HepG2 (cell line): Measurements from ENCODE around the gene EFEMP2. TPM values are rescaled to one million over a fixed set of nuclear protein-coding genes. Genes with fewer than 3 reads are reported as not detected.

ENCODE experiments used
- EED ChIP-seq: sonication (generic); formaldehyde crosslinking; IDR thresholded peaks from 2 replicates; pipeline ENCODE4 v1.5.0; 2020; ENCODE audit warnings: mild to moderate bottlenecking, missing genetic modification reagents
- EP300 ChIP-seq, 3 experiments: sonication (generic) in 1 of 3; formaldehyde crosslinking in 1 of 3; IDR thresholded peaks; 2 replicates each; pipeline versions ENCODE4 v1.5.1 to v1.6.1; 2011 to 2020; ENCODE audit warnings: low read depth in 2 of 3, low read length in 2 of 3, borderline replicate concordance in 1 of 3, improper control_type of control experiment in 1 of 3, mild to moderate bottlenecking in 1 of 3, missing genetic modification reagents in 1 of 3, moderate library complexity in 1 of 3
- HIC2 ChIP-seq: sonication (generic); formaldehyde crosslinking; IDR thresholded peaks from 2 replicates; pipeline ENCODE4 v1.9.0; 2022; ENCODE audit warnings: low read depth, missing genetic modification reagents
- JUNB ChIP-seq: sonication (generic); formaldehyde crosslinking; IDR thresholded peaks from 2 replicates; pipeline ENCODE4 v1.8.0; 2022; ENCODE audit warnings: missing genetic modification reagents, mild to moderate bottlenecking, borderline replicate concordance
- RFX5 ChIP-seq: IDR thresholded peaks from 2 replicates; pipeline ENCODE4 v1.6.1; 2011; ENCODE audit warnings: low read depth, low read length, improper control_type of control experiment
- RFXAP ChIP-seq: sonication (generic); formaldehyde crosslinking; IDR thresholded peaks from 2 replicates; pipeline ENCODE4 v1.4.0; 2020; ENCODE audit warnings: missing genetic modification reagents, borderline replicate concordance
- SP140L ChIP-seq: sonication (generic); formaldehyde crosslinking; IDR thresholded peaks from 2 replicates; pipeline ENCODE4 v1.4.0; 2020; ENCODE audit warnings: missing genetic modification reagents, borderline replicate concordance
- TEAD2 ChIP-seq: sonication (generic); formaldehyde crosslinking; IDR thresholded peaks from 2 replicates; pipeline ENCODE4 v1.9.0; 2021; ENCODE audit warnings: missing genetic modification reagents
- ZBED4 ChIP-seq: sonication (generic); formaldehyde crosslinking; IDR thresholded peaks from 2 replicates; pipeline ENCODE4 v1.4.0; 2020; ENCODE audit warnings: missing genetic modification reagents, borderline replicate concordance
- ZBTB10 ChIP-seq: sonication (generic); formaldehyde crosslinking; IDR thresholded peaks from 2 replicates; pipeline ENCODE4 v1.4.0; 2020; ENCODE audit warnings: missing genetic modification reagents, borderline replicate concordance
- ZFY ChIP-seq: sonication (generic); formaldehyde crosslinking; IDR thresholded peaks from 2 replicates; pipeline ENCODE4 v1.4.0; 2020; ENCODE audit warnings: missing genetic modification reagents
- ZNF335 ChIP-seq: sonication (generic); formaldehyde crosslinking; IDR thresholded peaks from 2 replicates; pipeline ENCODE4 v1.4.0; 2020; ENCODE audit warnings: missing genetic modification reagents
- ZNF343 ChIP-seq: sonication (generic); formaldehyde crosslinking; IDR thresholded peaks from 2 replicates; pipeline ENCODE4 v1.4.0; 2020; ENCODE audit warnings: mild to moderate bottlenecking, missing genetic modification reagents
- ZNF362 ChIP-seq: sonication (generic); formaldehyde crosslinking; IDR thresholded peaks from 2 replicates; pipeline ENCODE4 v1.4.0; 2020; ENCODE audit warnings: missing genetic modification reagents, mild to moderate bottlenecking, borderline replicate concordance
- ZNF670 ChIP-seq: sonication (generic); formaldehyde crosslinking; IDR thresholded peaks from 2 replicates; pipeline ENCODE4 v1.8.0; 2022; ENCODE audit warnings: mild to moderate bottlenecking, missing genetic modification reagents, borderline replicate concordance
- polyA plus RNA-seq, 8 experiments: library from polyadenylated mRNA; depleted of rRNA in 3 of 8; stranded (reverse) in 7 of 8; unstranded in 1 of 8; fragments of >200 nt; fragmentation: Illumina TruSeq in 4 of 8; extraction: Trizol in 4 of 8; gene quantifications; 2 replicates each; pipeline versions ENCODE4 v1.2.1 to v1.2.3, GENCODE V29; 2011 to 2016; ENCODE audit warnings: low read depth in 4 of 8, missing spikeins in 1 of 8, mixed read lengths in 1 of 8; ENCODE audit not compliant: insufficient read depth in 1 of 8
- total RNA-seq, 5 experiments: library from RNA; depleted of rRNA; stranded (reverse); fragments of >200 nt; fragmentation: Illumina TruSeq; extraction: Trizol; gene quantifications; 2 replicates each; pipeline ENCODE4 v1.2.3, GENCODE V29; 2016; ENCODE audit warnings: low read depth in 1 of 5

Gene EFEMP2
- total and polyA plus RNA-seq, 2 of the 13 experiments (the other 11 are each of a cell fraction or from before 2014, with no cell fraction given) = 7.4 to 29.7 TPM

- TF ChIP-seq ZBTB10 (CRISPR knock-in tag) = no peak
- no peak for TF ChIP-seq ZNF670 (CRISPR knock-in tag)
- TF ChIP-seq RFX5 = no peak
- TF ChIP-seq ZNF343 (CRISPR knock-in tag) = no peak
- no peak for TF ChIP-seq EP300 (IDR thresholded peaks at IDR 0.05; ENCODE audit: low read depth in 2 of 2, low read length in 2 of 2)
- TF ChIP-seq EP300 (CRISPR knock-in tag; IDR thresholded peaks at IDR 0.05; ENCODE audit: borderline replicate concordance) = no peak
- TF ChIP-seq EED (CRISPR knock-in tag) = no peak
- no peak for TF ChIP-seq SP140L (CRISPR knock-in tag)
- TF ChIP-seq ZNF362 (CRISPR knock-in tag) = no peak
- no peak for TF ChIP-seq JUNB (CRISPR knock-in tag)
- no peak for TF ChIP-seq RFXAP (CRISPR knock-in tag)
- no peak for TF ChIP-seq HIC2 (CRISPR knock-in tag)
- no peak for TF ChIP-seq ZNF335 (CRISPR knock-in tag)
- peak; percentile 38; the same call in 1 of the 2 replicates for TF ChIP-seq ZFY (CRISPR knock-in tag)
- TF ChIP-seq TEAD2 (CRISPR knock-in tag) = no peak
- TF ChIP-seq ZBED4 = no peak
These were observed 45.9 kb upstream of the EFEMP2 start, which contains the start of gene C11orf68 (continued) for GRCh38 chr11:65918211-65919140.
